T-helper 2 cell treated with Interferon-gamma antibody and Interleukin-4, amounts not matched to agents 100 ng/mL and 5 ng/mL, for 36 hours (primary cell): Measurements from ENCODE around the gene TMED7. TPM values are rescaled to one million over a fixed set of nuclear protein-coding genes. Genes with fewer than 3 reads are reported as not detected.

Experiments
- intact Hi-C: fragments of 100-400 bp; cut with micrococcal nuclease; formaldehyde crosslinking; loops from one replicate; pipeline ENCODE4 v1.15.1; 2023
- total RNA-seq: library from RNA; stranded (reverse); gene quantifications from 2 replicates; pipeline ENCODE4 v1.2.3, GENCODE V29; 2022

TMED7 gene
- total RNA-seq, 1 donor from 2014 or later, result 45.1 TPM

DNA sequence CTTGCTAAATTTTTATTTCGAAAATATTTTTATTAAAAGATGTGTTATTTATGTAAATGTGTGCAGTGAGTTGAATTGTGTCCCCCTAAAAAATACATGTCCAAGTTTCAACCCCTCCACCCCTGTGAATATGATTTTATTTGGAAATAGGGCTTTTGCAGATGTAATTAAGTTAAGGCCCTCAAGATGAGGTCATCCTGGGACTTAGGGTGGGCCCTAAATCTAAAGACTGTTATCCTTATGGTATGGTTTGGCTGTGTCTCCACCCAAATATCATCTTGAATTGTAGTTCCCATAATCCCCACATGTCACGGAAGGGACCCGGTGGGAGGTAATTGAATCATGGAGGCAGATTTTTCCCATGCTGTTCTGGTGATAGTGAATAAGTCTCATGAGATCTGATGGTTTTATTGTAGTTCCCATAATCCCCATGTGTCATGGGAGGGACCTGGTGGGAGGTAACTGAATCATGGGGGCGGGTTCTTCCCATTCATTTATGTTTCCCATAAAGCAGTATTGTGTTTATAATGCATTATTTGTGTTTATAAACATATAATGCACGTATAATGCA is 1.5 kb upstream of the TMED7 start:
- intact Hi-C loops, result loop anchor here (5.0 kb wide), 2 partner anchors 460 kb away; partner anchors contain the start of genes COMMD10 and TRIM36

DNA sequence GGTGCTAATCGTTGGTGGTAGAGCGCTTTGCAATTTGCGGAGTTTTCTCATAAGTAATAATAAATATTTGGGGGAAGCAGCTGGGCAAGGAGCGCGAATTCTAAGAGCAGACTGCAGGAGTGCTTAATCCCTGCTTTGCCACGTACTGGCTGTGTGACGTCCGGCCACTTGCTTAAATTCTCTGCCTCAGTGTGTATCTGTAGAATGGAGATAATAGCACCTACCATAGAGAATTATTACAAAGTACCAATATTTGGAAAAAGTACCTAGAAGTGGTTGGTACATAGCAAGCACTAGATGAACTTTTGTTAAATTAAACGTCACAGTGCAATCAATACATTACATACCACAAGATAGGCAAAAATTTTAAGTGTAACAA is 598 bp upstream of the TMED7 start:
- intact Hi-C loops, result loop anchor here (1.0 to 5.0 kb wide), 7 partner anchors 8 to 461 kb away; partner anchors contain the start of genes AP3S1, ATG12, CCDC112 and COMMD10

DNA sequence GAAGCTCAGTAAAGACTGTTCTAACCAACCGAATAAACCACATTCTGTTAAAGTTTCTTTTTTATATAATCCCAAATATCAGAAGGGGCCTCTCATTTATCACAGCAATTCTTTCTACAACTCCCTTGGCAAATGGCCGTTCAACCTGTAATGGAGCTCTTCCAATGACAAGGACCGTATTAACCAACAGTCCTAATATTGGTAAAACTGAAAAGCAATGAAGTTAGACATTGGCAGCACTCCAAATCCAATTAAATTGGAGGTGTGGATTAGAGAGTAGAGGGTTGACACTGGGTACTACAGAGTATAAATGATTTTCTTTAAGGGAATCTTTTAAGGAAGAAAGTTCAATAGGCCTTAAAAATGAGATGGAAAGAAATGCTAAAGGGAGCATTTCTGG is 842 bp downstream of the TMED7 start:
- intact Hi-C loops, result loop anchor here (5.0 kb wide), 2 partner anchors 458 to 462 kb away; partner anchors contain the start of genes COMMD10 and TRIM36

DNA sequence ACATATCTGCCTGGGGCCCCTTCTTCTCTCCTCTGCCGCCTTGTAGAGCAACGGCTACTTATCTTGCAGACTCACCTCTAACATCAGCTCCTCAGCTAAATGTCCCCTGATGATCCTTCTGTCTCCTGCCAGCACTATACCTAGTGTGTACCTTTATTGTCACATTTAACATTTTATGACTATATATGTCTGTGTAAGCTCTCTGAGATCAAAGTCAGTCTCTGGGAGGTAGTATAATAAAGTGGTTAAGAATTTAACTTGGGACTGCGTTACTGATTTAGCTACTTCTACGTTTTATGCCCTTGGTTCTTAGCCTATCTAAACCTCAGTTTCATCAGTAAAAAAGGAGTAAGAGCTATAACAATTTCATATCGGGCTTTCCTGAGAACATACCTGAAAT is 2.2 kb downstream of the TMED7 start:
- intact Hi-C loops, result no loop called here

DNA sequence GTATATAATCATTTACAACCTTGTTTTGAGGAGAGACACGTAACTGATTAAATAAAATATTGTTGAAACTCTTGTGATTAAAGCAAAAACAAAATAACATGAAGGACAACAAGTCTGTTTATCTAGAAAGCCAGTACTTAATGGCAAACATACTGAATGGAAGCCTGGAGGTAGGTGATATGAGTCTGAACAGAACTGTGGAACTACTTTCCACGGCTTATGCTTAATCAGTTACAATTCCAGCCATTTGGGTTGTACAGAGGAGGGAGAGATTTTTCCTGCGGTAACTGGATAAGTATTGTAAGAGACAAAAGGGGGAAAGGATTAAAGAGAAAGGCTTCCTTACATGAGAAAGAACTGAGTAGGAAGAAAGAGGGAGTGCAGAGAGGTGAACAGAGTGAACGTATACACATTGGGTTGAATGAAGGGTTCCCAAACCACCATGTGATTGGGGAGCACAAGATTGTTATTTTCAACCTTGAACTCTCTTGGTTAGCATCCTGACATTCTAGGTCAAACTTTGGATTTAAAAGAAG is 4.4 kb downstream of the TMED7 start:
- intact Hi-C loops, result no loop called here

DNA sequence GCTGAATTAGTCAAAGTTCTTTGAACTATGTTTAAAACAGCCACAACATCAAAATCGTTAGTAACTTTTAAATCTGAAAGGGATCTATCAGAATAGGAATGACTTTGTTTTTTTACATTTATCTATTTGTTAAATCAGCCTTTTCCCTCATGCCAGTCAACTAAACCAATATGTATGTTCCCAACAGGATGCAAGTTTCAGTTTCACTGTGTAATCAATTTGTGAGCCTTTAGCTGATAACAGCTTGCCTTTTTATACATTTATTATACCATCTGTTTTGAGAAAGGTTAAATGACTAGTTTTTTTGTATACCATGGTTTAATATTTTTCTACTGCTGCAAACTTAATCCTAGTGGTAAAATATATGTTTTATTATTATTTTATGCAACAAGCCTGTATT is 8.9 kb downstream of the TMED7 start:
- intact Hi-C loops, result no loop called here

DNA sequence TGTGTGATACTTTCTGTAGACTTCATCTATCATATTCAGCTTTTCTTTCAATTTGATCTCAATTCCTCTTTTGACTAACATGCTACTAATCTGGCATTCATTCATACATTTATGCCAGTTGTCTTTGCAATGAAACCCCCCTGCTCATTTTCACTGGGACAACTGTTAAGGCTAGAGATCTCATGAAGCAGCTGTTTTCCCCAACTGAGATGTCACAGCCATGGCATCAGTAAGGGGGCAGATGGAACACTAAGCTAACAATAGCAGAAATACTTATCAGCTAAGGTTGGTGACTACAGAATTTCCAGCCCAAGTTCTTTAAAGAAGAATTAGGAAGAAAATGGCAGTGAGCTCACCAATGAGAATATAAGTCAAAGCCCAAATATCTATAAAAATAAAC is 9.4 kb downstream of the TMED7 start:
- intact Hi-C loops, result no loop called here

DNA sequence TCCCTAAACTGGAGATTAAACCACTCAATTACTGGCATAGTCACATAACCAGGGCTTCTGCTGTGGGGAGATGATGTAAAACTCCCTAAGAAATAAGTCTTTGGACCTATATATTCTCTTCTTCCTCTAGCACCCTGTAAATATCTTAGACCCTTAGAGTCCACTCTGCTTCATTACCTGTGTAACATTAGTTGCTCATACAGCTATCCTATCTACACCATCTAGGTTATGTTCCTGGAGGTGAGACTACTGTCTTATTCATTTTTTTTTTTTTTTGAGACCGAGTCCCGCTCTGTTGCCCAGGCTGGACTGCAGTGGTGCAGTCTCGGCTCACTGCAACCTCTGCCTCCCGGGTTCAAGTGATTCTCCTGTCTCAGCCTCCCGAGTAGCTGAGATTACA is 14.0 kb downstream of the TMED7 start:
- intact Hi-C loops, result no loop called here

DNA sequence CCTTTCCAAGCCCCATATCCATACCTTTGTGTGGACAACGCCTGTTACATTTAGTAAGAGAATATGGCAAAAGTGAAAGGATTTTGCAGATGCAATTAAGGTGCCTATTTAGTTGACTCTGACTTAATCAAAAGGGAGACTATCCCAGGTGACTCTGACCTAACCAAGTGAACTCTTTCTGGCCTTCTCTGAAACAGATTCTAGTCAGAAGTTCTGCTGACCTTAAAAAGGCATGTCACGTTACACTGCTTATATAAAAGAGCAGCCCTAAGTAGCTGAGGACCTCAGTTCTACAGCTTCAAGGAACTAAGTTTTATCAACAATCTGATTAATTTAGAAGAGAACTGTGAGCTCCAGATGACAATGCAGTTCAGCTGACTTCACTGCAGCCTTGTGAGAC is 17.9 kb downstream of the TMED7 start:
- intact Hi-C loops, result no loop called here

DNA sequence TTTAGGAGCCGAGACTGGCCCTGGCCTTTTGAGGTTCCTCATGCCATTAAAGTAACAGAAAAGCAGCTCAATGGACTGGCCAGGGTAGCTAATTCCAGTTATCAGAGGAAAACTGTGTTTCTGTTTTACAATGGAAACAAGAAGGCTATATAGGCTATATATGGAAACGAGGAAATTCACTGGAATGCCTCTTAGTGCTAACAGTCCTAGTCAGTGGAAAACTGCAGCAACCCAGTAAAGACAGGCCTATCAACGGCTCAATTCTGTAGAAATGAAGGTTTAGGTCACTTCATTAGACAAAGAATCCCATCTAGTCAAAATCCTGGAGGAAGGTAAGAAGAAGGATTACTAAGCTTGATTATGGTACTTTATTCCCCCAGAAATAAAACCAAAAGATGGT is 20.4 kb downstream of the TMED7 start:
- intact Hi-C loops, result no loop called here

DNA sequence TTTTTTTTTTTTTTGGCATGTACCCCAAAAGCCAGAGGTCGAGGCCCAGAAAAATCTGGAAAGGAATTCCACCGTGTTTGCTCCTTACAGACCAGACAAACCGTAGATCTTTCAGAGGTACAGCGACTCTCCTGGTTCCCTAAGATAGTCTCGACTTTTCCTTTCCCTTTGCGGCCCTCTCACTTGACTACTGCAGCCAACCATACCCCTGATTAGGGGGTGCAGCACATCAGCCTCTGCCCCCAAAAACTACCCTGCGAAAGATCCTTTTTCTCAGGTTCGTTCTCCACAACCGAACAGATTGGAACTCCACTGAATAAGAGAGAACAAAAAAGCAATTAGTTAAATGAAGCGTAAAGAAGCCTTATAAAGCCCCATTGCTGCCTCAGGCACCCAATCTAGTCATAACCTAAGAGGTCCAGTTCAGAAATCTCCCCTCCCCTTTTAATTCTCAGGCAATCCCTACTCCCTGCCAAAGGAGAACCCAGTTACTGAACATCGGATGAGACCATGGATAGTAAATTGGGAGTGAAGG is 23.2 kb downstream of the TMED7 start:
- intact Hi-C loops, result no loop called here

DNA sequence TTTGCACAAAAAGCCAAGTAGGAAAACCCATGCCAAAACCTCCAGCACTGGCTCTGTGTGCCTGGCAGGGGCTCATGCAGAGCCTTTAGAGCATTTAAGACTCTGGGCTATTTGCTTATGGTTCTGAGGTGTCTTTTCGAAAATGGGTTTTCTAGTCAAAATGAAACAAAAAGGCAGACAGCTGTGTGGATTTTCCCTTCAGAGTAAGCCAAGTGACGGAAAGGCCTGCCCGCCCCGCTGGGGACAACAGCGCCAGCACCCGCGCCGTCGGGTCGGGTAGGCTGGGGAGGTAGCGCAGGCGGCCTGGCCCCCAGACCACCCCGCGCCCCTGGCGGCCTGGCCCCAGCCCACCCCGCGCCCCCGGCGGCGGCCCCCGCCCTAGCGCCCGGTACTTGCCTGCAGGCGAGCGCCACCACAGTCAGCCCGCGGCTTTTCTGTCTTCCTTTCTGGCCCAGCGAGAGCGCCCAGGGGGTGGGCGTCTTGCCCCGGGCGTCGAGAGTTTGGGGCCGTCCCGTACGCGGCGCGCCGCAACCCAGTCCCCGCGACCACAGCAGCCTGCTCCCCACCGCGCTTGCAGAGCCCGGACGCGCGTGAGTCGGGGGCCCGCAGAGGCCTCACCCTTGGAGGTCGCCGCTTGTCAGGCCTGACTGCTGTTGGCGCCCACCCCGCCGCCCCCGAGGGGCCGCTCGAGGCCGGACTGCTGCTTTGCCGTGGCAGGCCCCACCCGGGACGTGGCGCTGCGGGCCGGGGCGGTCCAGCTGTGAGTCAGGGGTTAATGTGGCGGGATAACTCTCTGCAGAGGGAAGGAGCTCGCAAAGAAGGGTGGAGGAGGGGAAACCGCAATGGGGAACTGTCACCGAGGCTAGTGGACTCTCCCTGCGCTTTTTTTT is 23.9 kb downstream of the TMED7 start, which contains the start of gene TICAM2:
TSS of gene TICAM2 (minus strand) at position 779 of the 890 bp plus-strand sequence. CDS start 21,223 bp downstream, outside the sequence.
- intact Hi-C loops, result loop anchor here (1.0 kb wide), 1 partner anchor 24 kb away; the partner anchor contains the start of gene TMED7

DNA sequence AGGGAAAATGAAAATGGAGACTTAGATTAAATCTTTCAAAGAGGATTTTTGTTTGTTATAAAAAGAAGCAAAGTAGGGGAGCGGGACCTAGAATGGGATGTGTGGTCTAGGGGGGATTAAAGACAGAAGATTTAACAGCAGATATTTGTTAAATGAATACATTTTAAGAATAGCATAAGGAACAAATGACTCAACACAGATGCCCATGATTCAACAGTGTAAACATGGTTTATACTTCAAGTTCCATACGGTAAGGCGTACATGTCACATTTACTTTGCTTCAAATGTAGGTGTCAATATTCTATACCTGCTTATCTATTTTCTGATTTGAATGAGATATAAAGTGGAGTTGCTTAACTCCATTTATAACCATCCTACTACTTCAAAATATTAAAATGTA is 25.1 kb downstream of the TMED7 start:
- intact Hi-C loops, result loop anchor here (1.0 kb wide), 1 partner anchor 26 kb away; the partner anchor contains the start of gene TMED7

DNA sequence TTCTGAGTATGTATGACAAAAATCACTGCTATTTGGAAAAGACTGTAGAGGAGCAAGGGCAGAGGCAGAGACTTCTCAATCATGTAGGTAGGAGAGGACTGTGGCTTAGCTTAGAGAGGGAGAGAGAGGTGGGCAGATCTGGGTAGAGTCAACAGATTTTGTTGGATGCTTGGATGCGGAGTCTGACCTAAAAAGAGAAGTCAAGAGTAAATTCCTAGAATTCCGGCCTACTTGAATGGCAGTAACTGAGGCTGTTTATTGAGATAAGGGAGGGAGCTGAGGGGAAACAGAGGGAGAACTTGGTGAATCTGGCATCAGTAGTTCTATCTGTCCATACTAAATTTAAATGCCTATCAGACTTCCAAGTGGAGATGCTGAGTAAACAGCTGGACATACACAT is 25.9 kb downstream of the TMED7 start:
- intact Hi-C loops, result no loop called here

DNA sequence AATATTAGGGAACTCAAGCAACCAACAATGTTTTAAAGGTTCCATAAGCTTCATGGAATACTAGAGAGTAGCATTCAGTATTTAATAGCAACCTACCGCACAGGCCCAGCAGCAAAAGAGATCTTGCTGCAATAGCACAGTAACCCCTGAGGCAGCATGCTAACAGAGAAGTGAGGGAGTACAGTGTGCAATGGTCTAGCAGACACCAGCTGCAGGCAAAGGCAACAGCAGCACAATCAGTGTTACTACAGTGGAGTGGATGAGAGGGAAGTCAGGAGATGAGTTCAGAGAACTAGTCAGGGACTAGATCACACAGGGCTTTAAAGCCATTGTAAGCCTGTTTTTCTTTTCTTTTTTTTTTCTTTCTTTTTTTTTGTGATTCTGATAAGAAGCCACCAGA is 26.3 kb downstream of the TMED7 start:
- intact Hi-C loops, result no loop called here

DNA sequence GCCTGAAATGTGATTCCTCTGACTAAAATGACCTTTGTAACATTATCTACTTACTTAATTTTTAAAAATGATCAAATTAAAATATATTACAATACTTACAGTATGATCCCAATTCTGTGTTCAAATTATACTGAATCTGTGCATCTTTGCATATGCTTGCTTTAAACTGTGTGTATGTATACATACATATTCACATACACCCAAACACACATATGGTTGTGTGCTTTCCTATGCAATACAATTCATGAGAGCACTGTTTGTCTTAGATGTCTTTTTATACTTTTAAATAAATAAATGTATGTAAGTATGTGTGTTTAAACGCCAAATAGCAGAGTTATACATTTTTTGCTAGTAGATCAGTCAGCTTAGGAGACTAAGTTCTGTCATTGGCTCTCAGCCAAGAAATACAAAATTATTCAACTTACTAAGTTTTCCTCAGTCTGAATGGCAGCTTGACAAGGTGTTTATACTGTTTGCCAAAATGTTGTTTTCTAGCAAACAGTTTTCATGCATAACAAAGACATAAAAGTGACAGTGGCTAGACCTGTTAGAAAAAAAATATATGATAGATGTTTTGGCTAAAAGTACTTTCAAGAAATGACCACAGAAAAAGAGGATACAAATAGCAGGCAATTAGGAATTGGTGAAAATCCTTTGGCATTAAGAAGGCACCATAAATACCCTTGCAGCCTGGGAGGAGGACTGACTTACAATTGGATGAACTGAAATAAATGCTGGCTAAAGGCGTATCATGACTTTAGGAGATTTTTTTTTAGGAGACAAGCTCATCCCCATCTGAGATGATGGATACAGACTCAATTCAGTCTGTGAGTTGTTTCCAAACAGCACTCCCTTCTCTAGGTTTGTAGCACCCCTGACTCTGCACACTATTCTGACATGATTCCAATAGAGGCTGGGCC is 31.4 kb downstream of the TMED7 start:
- intact Hi-C loops, result no loop called here

DNA sequence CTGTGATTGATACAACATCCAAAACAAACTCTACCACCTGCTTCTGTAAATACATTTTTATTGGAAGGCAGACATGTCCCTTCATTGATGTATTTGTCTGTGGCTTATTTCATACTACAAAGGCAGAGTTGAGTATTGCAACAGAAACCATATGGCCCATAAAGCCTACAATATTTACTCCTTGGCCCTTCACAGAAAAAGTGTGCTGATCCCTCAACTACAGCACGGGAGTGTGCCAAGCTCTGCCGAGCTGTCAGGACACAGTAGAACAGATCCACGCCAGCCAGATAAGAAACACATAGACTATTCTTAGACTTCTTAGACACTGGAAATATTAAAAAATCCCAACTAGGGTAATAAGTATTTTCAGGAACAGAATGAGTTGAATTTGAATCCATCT is 36.8 kb downstream of the TMED7 start:
- intact Hi-C loops, result loop anchor here (5.0 kb wide), 1 partner anchor 47 kb away; the partner anchor contains the start of gene FEM1C

DNA sequence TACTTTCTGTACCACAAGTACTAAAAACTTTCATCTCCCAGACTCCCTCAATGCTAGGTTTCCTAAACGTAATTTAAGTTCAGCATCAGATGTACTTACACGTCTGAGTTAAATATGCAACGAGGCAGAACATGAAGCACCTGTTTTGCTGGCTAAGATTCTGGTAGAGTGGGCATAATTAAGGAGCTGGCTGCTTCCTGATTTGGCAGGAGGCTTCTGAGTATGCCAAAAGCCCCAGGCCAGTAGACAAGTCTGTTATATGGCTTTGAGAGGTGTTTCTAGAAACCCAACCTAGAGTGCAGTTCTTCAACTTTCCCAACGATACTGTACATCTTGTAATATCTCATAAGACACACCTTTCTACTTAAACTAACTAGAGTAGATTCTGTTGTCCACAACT is 37.2 kb downstream of the TMED7 start:
- intact Hi-C loops, result loop anchor here (5.0 kb wide), 1 partner anchor 46 kb away; the partner anchor contains the start of gene FEM1C

DNA sequence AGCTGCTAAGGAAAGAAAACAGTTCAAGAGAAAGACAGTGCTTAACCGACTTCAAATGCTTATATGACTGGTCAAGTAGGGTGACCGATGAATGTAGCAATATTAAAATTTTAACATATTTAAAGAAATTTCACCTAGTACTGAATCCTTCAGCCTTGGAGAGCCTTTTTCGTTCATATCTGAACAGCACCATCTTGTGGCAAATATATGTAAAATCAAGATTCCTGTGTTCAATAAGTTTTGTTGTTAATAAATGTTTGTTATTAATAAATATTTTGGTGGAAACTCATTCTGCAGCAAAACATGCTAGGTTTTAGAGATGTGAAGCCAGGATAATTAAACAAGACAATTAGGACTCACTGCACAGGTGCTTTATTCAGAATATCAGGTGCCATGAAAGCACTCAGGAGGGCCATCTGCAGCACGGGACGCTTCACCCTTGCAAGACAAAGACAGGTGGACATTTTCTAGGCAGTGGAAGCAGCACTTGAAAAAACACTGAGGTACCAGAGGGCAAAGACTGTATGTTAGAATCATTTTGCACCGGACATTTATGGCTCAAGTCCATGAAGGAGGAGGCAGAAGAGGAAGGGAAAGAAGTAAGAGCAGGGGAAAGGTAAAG is 39.2 kb downstream of the TMED7 start:
- intact Hi-C loops, result loop anchor here (1.0 to 5.0 kb wide), 2 partner anchors 44 to 276 kb away; partner anchors contain the start of gene FEM1C

DNA sequence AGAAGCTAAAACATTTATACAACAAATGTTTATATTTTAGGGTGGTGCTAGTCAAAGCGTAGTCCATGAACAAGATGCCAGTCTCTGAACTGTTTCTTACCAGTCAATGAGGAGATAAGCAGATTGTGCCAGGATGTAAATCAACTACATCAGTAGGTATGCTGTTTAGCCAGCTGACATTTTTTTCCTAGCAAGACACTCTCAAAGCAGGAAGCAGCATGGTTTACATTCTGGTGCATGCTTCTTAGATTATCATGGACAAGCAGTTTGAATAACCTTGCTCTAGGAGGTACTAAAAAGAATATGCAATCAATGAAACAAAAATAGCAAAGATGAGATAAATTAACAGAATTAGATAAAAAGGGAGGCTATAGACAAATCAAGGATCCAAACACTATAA is 40.6 kb downstream of the TMED7 start:
- intact Hi-C loops, result loop anchor here (5.0 kb wide), 1 partner anchor 43 kb away; the partner anchor contains the start of gene FEM1C
